Endometrial microvascular endothelial cells (primary cell): Measurements from ENCODE around the gene EHMT1. TPM values are rescaled to one million over a fixed set of nuclear protein-coding genes. Genes with fewer than 3 reads are reported as not detected.

Experiments used
- in situ Hi-C: cut with HindIII; loops from 2 replicates; pipeline ENCODE4 v1.10.0; 2017; ENCODE audit warnings: low sequenced_read_pairs, low pct_unique_long_range_greater_than_20kb; ENCODE audit errors: inconsistent ontology term
- total RNA-seq: library from RNA; depleted of rRNA; stranded (reverse); fragments of >200 nt; gene quantifications from one replicate; pipeline ENCODE4 v1.2.3, GENCODE V29; 2015; ENCODE audit errors: inconsistent ontology term

EHMT1 gene
- total RNA-seq, 1 donor from 2014 or later, result 69.0 TPM

GRCh38 chr9:137682428-137683105 is 63.8 kb downstream of the EHMT1 start:
- in situ Hi-C loops, result no loop called here

- in situ Hi-C loops, result no loop called here
Observed at GRCh38 chr9:137683262-137683864, 64.6 kb downstream of the EHMT1 start.

GRCh38 chr9:137685035-137685740 is 66.4 kb downstream of the EHMT1 start:
- in situ Hi-C loops, result no loop called here

GRCh38 chr9:137685741-137686420 is 67.1 kb downstream of the EHMT1 start:
- in situ Hi-C loops, result no loop called here

GRCh38 chr9:137688261-137688660 is 69.5 kb downstream of the EHMT1 start:
- in situ Hi-C loops, result no loop called here

GRCh38 chr9:137688725-137689124 is 69.9 kb downstream of the EHMT1 start:
- in situ Hi-C loops, result no loop called here

- in situ Hi-C loops, result no loop called here
Observed at GRCh38 chr9:137689745-137690529, 71.1 kb downstream of the EHMT1 start.

GRCh38 chr9:137690930-137691645 is 72.3 kb downstream of the EHMT1 start:
- in situ Hi-C loops, result no loop called here

- in situ Hi-C loops, result no loop called here
Observed at GRCh38 chr9:137691646-137692351, 73.0 kb downstream of the EHMT1 start.

GRCh38 chr9:137694236-137694959 is 75.6 kb downstream of the EHMT1 start:
- in situ Hi-C loops, result no loop called here

- in situ Hi-C loops, result no loop called here
Observed at GRCh38 chr9:137694962-137695875, 76.4 kb downstream of the EHMT1 start.

- in situ Hi-C loops, result no loop called here
Observed at GRCh38 chr9:137696136-137696925, 77.5 kb downstream of the EHMT1 start.

- in situ Hi-C loops, result no loop called here
Observed at GRCh38 chr9:137697193-137697592, 78.4 kb downstream of the EHMT1 start.

- in situ Hi-C loops, result no loop called here
Observed at GRCh38 chr9:137697832-137698231, 79.0 kb downstream of the EHMT1 start.

GRCh38 chr9:137700911-137701310 is 82.1 kb downstream of the EHMT1 start:
- in situ Hi-C loops, result no loop called here
